ENCODE data around the gene PKNOX2.

GRCh38 chr11:125262830-125263218 lies 98.3 kb downstream of the PKNOX2 start:
- TF ChIP-seq CTCF (IDR thresholded peaks at IDR 0.05; ENCODE audit: low read length) (no peak), EZH2phosphoT487 (IDR thresholded peaks at IDR 0.05; ENCODE audit: low read length) (no peak), EZH2 (optimal IDR thresholded peaks at IDR 0.05; ENCODE audit: low read depth, low read length) (no peak)
